Calu3 (cell line): ENCODE data around the gene FYCO1. TPM values are rescaled to one million over a fixed set of nuclear protein-coding genes. Genes with fewer than 3 reads are reported as not detected.
"Not testable (repeated sequence)": the region's sequence is repeated elsewhere in the genome, so short reads cannot be mapped to it uniquely, and the experiment has no call there.

Experiments
- BruUV-seq: library from RNA; stranded (reverse); fragments of 400-500 nt; replicated peaks from 2 replicates; lab custom pipeline; 2021; lab: Mats Ljungman, UMichigan
- CTCF ChIA-PET: fragments of 300-600 bp; sonication (Branson Sonifier 250); formaldehyde crosslinking; loops from one replicate; lab custom pipeline; 2022; ENCODE audit warnings: antibody characterized with exemption; lab: Charles Lee
- DNase-seq: peaks from one replicate; pipeline ENCODE4 v3.0.0; 2022
- H3K27ac Mint-ChIP-seq: one replicate; pipeline ENCODE4 v1.8.0; 2022; ENCODE audit warnings: mixed read lengths; ENCODE audit not compliant: unreplicated experiment
- H3K27me3 Mint-ChIP-seq: one replicate; pipeline ENCODE4 v1.8.0; 2022; ENCODE audit warnings: mixed read lengths; ENCODE audit not compliant: unreplicated experiment
- H3K36me3 Mint-ChIP-seq: one replicate; pipeline ENCODE4 v1.8.0; 2022; ENCODE audit warnings: mild to moderate bottlenecking, moderate library complexity, mixed read lengths; ENCODE audit not compliant: insufficient read depth, unreplicated experiment
- H3K4me1 Mint-ChIP-seq: one replicate; pipeline ENCODE4 v1.8.0; 2022; ENCODE audit warnings: mild to moderate bottlenecking, low read depth, mixed read lengths; ENCODE audit not compliant: unreplicated experiment
- H3K4me3 Mint-ChIP-seq: one replicate; pipeline ENCODE4 v1.8.0; 2022; ENCODE audit warnings: mild to moderate bottlenecking, low read depth, moderate library complexity, mixed read lengths; ENCODE audit not compliant: unreplicated experiment
- H3K9me3 Mint-ChIP-seq: one replicate; pipeline ENCODE4 v1.8.0; 2022; ENCODE audit warnings: low read depth, mixed read lengths; ENCODE audit not compliant: unreplicated experiment
- CTCF ChIP-seq: fragments of 200-600 bp; IDR thresholded peaks from one replicate; pipeline ENCODE4 v1.8.0; 2022; ENCODE audit warnings: antibody characterized with exemption; ENCODE audit not compliant: unreplicated experiment
- intact Hi-C: fragments of 100-400 bp; cut with micrococcal nuclease; formaldehyde crosslinking; loops from one replicate; pipeline ENCODE4 v1.10.0; 2022; ENCODE audit not compliant: unreplicated experiment
- total RNA-seq: library from RNA; stranded (reverse); gene quantifications from 2 replicates; pipeline ENCODE4 v1.2.3, GENCODE V29; 2022

Gene FYCO1
- total RNA-seq, 1 experiment from 2014 or later: 24.5 TPM

GRCh38 chr3:45997942-45998341, 2.3 kb upstream of the FYCO1 start:
- no TSS peak for BruUV-seq
- CTCF ChIA-PET: no interaction called here
- Mint-ChIP-seq H3K27ac (no peak overlapping the region), H3K4me1 (no peaks in the 10 kb centered on the region), H3K4me3 (no peak overlapping the region), H3K9me3 (no peaks in the 10 kb centered on the region), H3K27me3 (peaks cover 38% of the 10 kb centered on the region), H3K36me3 (peaks cover 16% of the 10 kb centered on the region)
- TF ChIP-seq CTCF: no peak
- no peak for DNase-seq
- intact Hi-C loops: no loop called here

- H3K27ac Mint-ChIP-seq, H3K9me3 Mint-ChIP-seq, intact Hi-C loops, DNase-seq, BruUV-seq, CTCF ChIA-PET, H3K4me3 Mint-ChIP-seq, H3K4me1 Mint-ChIP-seq: not testable (repeated sequence)
- Mint-ChIP-seq H3K36me3 (peaks cover 16% of the 10 kb centered on the region), H3K27me3 (peaks cover 38% of the 10 kb centered on the region)
Measured at GRCh38 chr3:45997499-45997898, 1.9 kb upstream of the FYCO1 start.

- CTCF ChIA-PET: interaction anchor here (1.3 to 1.5 kb wide), 3 partner anchors 9 to 221 kb away, joined by 3 read pairs; no protein-coding TSS in a partner anchor
- no TSS peak for BruUV-seq
- H3K9me3 Mint-ChIP-seq: no peaks in the 10 kb centered on the region
- peaks cover 28% of the 10 kb centered on the region for H3K27me3 Mint-ChIP-seq
- peaks cover 22% of the 10 kb centered on the region for H3K36me3 Mint-ChIP-seq
- intact Hi-C loops: no loop called here
- peak overlapping the region; percentile 80 for H3K4me3 Mint-ChIP-seq
- DNase-seq: no peak
- H3K4me1 Mint-ChIP-seq: no peaks in the 10 kb centered on the region
- no peak overlapping the region for H3K27ac Mint-ChIP-seq
- no peak for TF ChIP-seq CTCF
Measured at GRCh38 chr3:45994419-45995235, 997 bp downstream of the FYCO1 start.

GRCh38 chr3:45993421-45994027, 2.1 kb downstream of the FYCO1 start:
- BruUV-seq: no TSS peak
- no peak overlapping the region for H3K27ac Mint-ChIP-seq
- intact Hi-C loops: no loop called here
- H3K9me3 Mint-ChIP-seq: no peaks in the 10 kb centered on the region
- CTCF ChIA-PET: no interaction called here
- no peak for DNase-seq
- no peak overlapping the region for H3K4me3 Mint-ChIP-seq
- TF ChIP-seq CTCF: no peak
- peaks cover 17% of the 10 kb centered on the region for H3K27me3 Mint-ChIP-seq
- H3K4me1 Mint-ChIP-seq: peaks cover under 1% of the 10 kb centered on the region
- peaks cover 22% of the 10 kb centered on the region for H3K36me3 Mint-ChIP-seq
